CD4-positive, alpha-beta T cell treated with Interferon gamma for 1 hour (primary cell): Measurements from ENCODE around the gene ZNF132.
"Not testable (repeated sequence)": the region's sequence is repeated elsewhere in the genome, so short reads cannot be mapped to it uniquely, and the experiment has no call there.

Source experiments
- DNase-seq: peaks from one replicate; pipeline ENCODE4 v3.0.0-alpha.2; 2020

ZNF132 gene

DNA sequence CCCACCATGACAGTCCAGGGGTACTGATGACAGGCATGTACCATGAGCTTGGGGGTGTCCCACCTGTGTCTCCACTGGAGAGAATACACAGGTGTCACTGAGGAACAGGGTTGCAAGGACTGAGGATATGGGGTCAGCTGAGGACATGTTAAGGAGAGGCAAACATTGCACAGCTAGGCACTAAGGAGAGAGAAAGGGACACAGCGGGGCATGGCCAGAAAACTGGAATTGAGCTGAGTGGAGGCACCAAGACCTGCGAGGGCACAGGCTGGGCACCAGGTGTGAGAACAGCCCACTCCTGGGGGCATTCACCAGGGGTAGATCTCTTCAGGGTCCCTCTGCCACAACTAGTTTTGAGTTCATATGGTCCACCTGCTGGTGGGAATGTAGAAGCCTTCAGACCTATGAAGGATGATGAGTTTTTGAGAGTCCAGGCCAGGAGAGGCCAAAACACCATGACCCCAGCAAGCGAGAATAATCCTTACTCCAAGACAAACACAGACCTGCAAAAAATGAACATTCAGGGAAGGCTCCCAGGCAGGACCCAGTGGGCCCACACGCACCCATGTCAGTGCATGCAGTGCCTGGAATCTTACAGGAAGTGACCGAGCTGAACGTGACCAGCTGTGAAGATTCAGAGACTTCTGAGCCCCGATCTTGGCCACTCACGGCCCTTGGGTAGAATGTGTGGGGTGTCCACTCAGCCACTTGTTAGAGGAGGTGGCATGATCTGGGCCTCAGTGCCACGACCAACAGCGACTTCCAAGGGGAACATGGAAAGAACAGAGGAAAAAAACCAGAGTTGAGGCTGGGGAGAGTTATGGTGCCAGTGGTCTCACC is 32.9 kb downstream of the ZNF132 start:
- DNase-seq: no peak

DNA sequence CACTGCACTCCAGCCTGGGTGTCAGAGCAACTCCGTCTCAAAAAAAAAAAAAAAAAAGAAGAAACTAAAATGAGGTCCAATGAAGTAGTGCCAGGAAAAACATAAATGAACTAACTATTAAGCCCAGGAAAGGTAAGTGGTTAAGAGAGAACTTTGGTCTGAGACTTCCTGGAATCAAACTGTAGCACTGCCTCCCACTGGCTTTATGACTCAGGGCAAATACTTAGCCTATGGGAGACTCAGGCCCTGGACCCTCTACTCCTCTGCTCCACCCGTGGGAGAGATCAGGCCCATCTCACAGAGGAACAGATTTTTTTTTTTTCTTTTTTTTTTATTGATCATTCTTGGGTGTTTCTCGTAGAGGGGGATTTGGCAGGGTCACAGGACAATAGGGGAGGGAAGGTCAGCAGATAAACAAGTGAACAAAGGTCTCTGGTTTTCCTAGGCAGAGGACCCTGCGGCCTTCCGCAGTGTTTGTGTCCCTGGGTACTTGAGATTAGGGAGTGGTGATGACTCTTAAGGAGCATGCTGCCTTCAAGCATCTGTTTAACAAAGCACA is 36.0 kb downstream of the ZNF132 start:
- DNase-seq: not testable (repeated sequence)

DNA sequence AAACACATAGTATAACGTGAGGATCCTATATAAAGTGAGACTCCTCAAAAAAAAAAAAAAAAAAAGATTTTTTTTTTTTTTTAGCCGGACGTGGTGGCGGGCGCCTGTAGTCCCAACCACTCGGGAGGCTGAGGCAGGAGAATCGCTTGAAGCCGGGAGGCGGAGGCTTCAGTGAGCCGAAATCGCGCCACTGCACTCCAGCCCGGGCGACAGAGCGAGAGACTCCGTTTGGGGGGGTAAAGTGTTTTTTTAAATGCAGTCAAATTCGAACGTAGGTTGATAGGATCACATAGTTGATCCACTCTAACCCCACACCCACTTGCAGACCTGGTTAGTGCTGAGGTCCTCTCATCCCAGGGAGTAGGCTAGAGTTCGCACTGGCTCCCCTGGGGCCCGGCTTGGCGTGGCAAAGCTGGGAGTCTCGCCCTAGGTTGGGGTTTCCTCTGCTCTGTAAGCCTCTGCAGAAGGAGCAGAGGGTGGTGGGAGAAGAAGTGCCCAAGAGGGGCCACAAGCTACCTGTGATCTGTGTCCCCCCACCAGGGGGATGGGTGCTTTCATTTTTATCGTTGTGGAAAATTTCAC is 38.0 kb downstream of the ZNF132 start:
- no peak for DNase-seq

DNA sequence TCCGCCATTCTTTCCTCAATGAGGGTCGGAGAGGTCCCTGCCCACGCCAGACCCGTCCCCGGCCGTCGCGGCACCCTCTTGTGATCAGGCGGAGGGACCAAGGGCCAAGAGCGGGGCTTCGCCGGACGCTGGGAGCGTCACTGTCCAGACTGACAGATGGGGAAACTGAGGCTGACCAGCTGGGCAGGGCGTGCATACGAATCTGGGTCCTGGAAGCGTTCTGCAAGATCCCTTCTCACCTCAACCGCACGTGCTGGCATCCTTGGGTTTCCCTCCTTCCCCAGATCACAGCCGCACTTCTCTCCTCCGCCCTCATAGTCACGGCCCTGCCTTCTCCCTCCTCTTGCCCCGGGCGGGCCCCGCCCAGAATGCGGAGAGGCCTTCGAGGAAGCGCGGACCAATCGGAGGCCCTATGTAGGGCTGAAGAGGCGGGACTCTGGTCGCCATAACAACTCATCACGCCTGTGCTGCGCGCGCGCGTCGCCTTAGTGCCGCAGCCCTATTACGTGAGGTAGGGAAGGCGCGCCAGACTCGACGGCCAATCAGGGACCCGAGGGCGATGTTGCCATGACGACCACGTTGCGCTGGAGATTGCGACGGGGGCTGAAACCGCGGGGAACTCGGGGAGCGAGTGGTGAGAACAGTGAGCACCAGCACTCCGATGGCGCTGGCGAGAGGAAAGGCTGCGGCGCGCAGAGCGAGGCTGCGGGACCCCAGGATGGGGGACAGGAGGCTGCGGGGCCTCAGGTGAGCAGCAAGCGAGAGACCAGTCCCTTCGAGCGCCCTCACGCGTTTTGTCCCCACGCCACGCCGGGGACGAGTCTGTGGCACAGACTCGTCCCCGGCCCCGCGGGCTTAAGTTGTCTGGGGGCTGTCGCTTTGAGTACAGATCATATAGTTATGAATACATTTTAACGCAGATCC is 38.8 kb downstream of the ZNF132 start:
- DNase-seq: peak; percentile 99

DNA sequence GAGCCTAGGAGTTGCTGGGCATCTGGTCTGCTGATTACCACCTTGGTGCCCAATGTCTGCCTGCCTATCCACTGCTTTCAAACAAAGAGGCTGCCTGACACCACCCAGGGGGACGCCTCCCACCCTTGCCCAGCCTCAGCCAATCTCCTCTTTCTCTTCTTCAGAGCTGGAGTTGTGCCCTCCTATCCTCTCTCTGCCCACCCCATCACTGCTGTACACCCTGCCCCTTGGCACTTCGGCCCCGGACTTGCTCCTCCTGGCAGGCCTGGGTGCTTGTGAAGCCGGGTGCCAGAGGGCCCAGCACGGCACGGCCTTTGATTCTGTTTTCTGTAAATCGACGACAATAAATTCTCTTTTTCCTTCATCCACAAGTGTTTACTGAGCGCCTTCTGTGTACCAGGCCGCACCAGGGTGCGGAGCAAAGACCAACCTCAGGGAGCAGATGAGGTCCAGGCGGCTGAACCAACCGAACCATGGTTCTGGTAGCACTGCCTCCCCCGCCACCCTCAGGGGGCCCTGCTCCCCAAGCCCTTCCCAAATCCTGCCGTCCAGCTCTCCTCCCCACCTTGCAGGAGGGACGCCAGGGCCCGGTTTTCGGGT is 39.5 kb downstream of the ZNF132 start:
- no peak for DNase-seq

DNA sequence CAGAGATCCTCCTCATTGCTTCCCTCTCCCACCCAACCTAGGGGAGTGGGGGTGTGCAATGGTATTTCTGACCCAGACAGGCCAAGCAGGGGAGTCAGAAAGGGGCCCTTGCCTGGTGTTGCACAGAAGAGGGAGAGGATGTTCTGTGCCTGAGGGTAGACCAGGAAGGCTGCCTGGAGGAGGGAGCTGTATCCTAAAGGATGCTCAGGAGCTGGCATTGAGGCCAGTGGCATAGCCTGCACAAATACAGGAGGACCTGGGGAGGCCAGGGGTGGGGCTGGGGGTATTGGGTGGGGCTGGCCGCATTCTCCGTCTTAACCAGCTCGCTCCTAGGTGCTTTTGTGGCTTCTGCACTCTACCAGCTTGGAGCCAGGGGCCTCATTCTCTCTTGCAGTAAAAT is 40.0 kb downstream of the ZNF132 start:
- no peak for DNase-seq

DNA sequence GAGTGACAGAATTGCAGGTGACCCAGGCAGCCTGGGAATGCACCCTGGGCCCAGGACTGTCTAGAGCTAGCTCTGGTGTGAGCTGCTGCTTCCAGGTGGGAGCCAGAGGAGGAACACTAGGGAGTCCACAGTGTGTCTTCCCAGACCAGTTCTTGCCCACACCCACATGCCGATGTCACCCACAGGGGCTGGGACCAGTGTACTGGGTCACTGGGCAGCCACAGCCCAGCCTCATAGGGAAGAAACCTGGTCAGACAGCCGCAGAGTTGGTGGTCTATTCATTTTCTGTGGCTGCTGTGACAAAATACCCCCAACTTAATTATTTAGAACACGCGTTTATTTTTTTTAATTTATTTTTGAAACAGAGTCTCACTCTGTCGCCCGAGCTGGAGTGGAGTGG is 41.4 kb downstream of the ZNF132 start:
- DNase-seq: no peak

DNA sequence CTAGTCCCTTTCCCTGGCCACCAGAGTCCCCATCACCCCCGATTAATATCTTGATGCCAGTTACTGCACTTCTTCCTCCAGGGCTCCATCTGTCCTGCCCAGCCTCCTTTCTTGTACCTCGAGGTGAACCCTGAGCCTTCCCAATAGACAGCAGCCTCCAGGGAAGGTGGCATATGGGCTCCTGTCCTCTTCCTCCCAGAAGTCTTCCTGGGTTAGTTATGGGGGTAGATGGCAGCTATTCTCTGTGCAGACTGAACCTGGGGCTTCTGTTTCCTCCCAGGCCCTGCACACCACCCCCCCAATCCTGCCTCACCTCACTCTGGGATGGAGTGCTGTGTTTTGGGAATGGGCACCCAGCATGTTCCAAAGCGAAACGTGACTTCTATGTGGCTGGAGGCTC is 41.9 kb downstream of the ZNF132 start:
- DNase-seq: no peak

DNA sequence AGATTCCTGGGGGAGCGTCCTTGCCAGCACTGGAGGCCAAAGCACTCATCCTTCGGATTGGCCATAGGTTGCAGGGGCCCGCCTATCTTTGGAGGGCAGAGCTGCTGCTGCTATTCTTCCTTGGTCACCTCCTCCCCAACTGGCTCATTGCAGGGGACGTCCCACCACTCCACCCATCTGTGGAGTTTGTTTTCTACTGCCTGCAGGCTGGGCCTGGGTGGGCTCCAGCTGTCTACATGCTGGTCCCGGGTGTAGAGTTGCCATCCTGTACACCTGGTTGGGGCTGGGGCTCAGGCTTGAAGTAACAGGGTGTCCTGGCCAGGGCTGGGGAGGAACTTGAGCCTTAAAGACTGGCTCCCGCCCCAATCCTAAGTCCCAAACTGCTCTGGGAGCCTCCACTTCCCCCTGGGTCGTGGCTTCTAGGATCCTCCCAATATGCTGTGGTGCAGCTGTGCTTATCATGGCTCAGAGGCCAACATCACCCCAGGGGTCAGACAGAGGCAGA is 42.4 kb downstream of the ZNF132 start:
- DNase-seq: no peak

DNA sequence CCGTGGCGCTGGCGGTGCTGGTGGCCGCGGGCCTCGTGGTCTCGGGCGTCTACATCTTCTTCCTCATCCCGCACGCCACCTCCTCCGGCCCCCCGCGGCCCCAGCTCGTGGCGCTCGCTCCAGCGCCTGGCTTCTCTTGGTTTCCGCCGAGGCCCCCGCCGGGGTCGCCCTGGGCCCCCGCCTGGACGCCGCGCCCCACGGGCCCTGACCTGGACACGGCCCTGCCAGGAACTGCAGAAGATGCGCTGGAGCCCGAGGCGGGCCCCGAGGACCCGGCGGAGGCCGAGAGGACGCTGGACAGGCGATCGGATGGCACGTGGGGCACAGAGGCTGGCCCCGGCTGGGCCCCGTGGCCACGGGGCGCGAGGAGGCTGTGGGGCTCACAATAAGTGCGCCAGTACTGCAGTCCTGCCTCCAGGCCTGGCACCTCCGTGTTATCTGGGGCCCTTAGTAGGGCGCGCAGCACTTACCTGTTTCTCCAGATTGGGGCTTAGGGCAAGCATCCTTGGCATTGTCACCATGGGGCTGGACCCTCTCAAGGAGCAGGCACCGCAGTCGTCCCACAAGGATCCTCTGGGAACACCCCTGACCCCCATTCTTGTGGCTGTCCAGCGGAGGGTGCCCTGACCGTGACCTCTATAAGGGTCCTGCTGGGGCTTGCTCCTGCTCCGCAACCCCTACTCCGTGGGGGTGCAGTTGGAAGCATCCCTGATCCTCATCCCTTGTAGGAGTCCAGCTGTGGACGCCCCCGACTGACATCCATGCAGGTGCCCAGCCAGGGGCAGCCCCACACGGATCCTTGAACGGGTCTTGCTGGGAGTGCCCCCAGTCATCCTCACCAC is 43.0 kb downstream of the ZNF132 start:
- DNase-seq: no peak

DNA sequence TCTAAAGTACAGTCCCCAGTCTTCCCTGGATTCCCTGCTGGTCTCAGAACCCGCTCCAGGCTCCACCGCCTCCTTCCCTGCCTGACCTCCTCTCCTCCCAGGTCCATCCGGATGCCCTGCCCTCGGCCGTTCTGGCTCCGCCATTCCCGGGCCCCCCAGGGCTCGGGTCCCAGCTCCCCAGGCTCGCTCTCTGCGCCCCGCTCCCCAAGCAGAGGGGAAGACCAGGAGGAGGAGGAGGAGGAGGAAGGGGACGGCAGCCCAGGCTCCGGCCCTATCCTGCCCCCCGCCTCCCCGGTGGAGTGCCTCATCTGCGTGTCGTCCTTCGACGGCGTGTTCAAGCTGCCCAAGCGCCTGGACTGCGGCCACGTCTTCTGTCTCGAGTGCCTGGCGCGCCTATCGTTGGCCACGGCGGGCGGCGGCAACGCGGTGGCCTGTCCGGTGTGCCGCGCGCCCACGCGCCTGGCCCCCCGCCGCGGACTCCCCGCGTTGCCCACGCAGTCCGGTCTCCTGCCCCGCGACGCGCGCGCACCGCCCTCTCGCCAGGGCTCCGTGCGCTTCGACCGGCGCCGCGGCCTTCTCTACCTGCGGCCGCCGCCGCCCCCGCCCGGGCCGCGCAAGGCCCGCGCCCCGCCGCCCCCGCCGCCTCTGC is 43.9 kb downstream of the ZNF132 start:
- no peak for DNase-seq

DNA sequence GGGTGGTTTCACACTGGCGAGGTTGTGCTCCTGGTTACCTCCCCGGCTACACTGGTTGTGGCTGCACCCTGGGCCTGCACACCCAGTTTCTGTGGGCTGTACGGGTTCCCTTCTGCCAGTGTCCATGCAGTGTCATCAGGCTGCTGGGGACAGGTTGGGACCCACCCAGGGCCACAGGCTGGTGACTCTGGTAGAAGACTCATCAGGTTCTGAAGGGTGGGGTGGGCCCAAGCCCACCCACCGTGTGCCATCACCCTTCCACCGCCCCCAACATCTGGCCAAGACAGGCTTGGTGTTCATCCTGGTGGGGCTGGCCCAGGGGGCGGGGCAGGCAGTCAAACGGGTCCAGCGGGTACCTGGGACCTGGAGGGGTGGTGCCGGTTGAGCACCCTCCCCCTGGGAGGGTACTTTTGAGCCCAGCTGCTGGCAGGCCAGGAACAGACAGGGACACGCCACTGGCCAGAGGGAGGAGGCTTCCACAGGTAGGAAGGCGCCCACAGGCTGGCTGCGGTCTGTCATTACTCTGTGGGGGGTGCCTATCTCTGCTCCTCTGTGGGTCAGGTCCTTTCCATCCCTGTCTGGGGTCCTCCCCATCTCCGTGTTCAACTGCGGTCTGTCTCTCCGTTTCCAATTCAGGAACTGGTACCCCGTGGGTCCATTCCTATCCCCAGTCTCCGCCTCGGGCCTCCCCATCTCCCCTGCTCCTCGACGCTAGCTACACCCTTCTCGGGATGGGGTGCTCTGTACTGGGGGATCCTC is 44.6 kb downstream of the ZNF132 start, which contains the start of gene RNF225:
Gene RNF225, plus strand, starts transcription at position 437 of the 759 bp plus-strand sequence. CDS start 434 bp downstream, outside the sequence.
- DNase-seq: no peak

DNA sequence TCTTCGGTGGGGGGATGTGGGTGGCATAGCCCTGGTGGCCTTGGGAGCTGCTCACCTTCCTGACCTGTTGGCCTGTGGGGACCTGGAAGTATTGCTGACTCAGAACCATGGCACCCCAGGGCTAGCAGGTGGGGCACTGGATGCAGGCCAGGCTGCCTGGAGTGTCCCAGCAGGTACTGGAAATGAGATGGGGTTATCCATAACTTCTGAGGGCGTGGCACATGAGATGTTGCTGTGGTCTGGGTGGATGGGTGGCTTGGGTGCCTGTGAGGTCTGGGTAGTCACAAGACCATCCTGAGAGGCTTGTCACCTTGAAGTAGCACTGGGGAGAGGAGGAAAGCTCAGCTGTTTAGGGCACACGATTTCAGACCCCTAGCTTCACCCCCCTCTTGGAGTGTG is 45.1 kb downstream of the ZNF132 start:
- DNase-seq: no peak

DNA sequence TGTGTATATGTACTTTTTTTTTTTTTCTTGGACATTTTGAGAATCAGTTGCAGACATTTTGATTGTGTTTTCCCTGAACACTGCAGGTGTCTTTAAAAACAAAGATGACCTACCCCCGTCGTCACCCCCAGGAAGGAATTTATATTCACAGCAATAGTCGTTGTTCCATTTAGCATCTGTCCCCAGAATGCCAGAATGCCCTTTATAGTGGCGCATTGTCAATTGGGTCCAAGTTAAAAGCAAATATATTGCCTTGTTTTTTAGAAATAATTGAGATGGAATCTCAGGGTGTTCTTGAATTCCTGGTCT is 46.3 kb downstream of the ZNF132 start:
- no peak for DNase-seq

DNA sequence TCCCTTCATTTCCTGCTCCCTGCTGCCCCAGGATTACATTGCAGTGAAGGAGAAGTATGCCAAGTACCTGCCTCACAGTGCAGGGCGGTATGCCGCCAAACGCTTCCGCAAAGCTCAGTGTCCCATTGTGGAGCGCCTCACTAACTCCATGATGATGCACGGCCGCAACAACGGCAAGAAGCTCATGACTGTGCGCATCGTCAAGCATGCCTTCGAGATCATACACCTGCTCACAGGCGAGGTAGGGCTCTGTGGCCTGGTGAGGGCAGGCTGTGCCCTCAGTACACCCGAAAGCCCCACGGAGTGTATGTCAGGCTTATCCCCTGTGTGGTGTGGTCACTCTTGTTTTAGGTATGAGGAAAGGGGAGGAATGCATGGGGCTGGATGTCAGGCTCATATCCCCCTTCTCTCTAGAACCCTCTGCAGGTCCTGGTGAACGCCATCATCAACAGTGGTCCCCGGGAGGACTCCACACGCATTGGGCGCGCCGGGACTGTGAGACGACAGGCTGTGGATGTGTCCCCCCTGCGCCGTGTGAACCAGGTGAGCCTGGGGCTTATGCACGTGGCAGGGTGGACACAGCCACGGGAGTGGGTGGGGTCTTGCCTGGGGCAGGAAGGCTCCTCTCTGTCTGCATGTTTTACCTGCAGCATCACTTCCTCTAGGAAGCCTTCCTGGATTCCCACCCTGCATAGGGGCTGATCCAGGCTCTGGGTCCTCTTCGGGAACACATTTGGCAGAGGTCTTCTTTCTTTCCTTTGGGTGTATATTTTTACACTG is 46.8 kb downstream of the ZNF132 start:
- DNase-seq: no peak

DNA sequence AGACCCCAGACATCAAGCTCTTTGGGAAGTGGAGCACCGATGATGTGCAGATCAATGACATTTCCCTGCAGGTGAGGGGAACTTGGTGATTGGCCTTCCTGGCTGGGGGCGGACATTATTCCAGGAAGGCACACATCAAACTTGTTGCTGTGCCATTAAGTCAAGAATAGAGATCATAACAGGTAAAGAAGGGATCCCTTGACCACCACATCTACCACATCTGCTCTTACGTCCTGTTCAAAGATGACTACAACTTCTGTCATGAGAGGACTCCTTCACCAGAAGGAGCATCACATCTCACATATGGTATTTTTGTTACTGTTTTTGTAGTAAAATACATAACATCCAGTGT is 51.8 kb downstream of the ZNF132 start:
- no peak for DNase-seq

DNA sequence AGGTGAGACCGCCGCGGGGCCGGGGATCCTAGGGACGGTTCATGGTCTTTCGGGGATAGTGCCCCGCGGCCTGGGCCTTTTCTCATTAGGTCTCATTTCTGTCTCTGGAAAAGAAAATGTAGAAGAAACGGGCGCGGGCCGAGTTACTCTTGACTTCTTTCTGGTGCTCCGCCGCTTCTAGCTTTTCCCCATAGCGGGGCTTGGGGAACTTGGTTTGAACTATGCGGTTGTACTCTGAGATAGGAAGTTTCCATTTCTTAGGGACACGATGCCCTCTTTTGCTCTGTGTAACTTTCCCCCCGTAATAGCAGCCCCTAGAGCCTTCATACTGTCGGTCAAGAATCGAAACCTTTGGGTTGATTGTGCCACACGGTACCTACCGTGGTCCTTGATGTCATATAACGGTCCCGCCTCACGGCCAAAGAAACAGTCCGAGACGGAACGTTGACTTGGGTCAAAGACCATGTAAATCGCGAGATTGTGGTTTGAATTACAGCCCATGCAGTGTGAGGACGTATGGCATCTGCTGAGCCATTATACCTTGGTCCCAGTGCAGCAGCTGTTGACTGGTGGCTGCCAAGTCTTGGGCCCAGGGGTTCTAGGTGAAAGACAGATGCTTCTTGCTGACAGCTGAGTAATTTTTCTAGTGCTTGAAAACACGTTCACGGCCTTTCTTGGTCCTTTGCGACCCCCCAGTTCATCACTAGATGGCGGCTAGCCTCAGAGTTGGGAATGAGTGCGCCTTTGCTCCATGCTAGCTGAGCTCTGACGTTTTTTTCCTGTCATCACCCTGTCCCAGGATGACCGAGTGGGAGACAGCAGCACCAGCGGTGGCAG is 52.4 kb downstream of the ZNF132 start:
- DNase-seq: no peak

DNA sequence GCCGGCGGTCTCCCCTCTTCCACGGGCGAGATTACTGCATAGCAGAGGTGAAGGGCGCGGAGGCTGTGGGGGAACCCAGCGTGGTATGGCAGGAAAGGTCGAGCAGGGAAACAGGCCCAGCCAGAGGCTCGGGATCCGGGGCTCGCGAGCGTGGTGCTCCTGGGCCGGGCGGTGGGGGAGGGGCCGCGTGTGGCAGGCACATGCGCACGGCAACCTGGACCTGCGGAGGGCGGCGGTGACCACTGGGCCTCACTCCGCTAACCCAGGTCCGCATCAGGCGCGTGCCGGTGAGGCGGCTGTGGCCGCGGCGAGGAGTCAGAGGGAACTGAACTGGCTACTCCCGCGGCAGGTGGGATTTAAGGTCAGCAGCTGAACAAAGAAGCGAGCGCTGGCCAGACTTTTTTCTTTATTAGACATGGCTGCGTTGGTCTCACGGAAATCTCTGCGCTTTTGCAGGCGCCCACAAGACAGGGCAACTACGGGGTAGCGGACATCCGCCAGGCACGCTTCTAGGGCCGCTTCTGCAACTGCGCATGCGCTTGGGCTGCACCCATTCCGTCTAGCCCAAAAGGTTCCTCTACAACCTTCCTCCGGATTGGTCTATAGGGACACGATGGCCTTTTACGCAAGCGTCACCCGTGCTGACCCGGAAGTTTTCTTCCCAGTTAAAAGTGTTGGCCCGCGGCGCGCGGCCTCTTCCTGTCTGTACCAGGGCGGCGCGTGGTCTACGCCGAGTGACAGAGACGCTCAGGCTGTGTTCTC is 53.2 kb downstream of the ZNF132 start, which contains the start of gene RPS5:
Gene RPS5, plus strand, starts transcription at position 694 of the 762 bp plus-strand sequence. CDS start 869 bp downstream, outside the sequence.
- DNase-seq: peak; percentile 99
